CD4-positive, alpha-beta T cell treated with Interferon alpha-2 for 1 hour (primary cell): ENCODE results near the gene ZNF630.
"Not testable (repeated sequence)": the region's sequence is repeated elsewhere in the genome, so short reads cannot be mapped to it uniquely, and the experiment has no call there.

Experiments
- DNase-seq, 2 donors: peaks; one replicate each; pipeline ENCODE4 v3.0.0-alpha.2; 2020 to 2022

The ZNF630 gene

DNA sequence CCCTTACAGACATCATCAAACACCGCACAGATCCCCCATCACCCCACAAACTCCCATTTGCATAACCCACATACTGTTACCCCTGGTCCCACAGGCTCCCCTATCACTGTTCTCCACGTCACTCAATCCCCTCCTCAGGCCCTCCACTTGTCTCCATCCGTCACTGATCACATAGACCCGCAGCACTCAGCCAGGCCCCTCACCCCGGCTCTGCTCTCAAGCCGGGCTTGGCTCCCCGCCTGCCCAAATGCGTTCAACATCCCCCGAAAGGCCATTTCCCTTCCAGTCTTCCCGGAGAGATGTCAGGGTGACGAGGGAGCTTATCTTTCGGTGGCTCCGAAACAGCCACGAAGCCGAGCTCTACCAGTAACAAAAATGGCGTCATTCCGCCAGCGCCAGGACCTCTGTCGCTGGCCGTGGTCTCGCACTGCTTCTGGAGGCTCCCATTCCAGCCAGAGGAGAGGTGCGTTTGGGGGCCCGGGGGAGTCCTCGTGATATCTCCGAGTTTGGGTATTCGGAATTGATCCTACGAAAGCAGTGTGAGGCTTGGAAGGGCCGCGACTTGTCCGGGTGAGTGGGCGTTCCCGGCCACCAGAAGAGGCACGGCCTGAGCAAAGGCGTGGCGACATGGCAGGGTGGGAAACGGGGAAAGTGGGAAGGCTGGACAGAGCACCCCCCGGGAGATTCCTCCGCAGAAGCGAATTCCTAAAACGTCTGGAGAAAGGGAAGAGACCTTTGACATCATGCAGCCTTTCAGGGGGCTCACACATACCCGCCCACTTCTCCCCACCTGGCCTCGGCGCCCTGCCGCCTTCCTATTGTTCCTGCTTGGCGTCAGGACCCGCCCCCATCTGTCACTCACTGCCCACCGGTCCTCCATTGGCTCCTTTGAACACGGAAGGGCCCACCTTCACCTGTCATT lies at the start of gene ZNF630:
TSS of gene ZNF630 (minus strand) at position 577 of the 922 bp plus-strand sequence. CDS start 4,754 bp downstream, outside the sequence.
- peak; percentile 67 to 75 for DNase-seq

DNA sequence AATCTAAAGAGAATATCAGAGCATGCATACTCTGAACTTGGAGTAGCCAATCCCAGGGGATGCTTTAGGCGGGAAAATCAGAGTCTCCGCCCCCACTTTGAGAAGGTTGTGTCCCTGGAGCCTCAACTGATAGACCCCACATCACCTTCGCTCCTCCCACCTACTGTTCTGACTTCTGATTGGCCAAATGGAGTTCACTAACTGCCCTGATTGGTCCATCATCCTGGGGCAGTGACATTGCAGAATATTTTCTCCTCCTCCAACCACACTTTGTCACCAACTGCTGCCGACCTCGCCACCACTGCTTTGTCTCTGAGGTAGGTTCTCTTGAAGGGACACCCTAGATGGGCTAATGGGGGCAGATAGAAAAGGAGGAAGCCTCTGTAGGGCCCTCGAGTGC lies 36.3 kb upstream of the ZNF630 start:
- no peak for DNase-seq

DNA sequence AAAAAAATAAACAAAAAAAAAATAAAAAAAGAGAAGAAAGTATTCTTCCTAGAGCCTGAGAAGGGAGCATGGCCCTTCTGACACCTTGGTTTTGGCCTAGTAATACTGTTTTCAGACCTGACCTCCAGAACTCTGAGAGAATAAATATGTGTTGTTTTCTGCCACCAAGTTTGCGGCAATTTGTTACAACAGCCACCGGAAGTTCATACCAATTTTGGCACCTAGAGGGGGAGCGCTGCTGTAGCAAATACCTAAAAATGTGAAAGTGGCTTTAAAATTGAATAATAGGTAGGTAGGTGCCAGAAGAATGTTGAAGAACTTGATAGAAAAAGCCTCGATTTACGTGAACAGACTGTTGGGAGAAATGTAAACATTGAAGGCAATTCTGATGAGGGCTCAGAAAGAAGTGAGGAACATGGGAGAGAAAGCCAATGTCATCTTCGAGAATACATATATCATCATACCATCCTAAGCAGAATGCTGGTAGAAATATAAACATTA lies 31.5 kb upstream of the ZNF630 start:
- DNase-seq: no peak

DNA sequence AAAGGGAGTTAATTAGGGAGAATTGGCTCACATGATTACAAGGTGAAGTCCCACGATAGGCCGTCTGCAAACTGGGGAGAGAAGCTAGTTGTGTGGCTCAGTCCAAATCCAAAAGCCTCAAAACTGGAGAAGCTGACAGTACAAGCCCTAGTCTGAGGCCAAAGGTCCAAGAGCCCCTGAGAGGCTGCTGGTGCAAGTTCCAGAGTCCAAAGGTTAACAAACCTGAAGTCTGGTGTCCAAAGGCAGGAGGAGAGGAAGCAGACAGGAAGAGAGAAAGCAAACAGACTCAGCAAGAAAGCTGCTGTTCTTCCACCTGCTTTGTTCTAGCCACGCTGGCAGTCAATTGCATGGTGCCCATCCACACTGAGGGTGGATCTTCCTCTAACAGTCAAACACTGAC lies 30.0 kb upstream of the ZNF630 start:
- no peak for DNase-seq

DNA sequence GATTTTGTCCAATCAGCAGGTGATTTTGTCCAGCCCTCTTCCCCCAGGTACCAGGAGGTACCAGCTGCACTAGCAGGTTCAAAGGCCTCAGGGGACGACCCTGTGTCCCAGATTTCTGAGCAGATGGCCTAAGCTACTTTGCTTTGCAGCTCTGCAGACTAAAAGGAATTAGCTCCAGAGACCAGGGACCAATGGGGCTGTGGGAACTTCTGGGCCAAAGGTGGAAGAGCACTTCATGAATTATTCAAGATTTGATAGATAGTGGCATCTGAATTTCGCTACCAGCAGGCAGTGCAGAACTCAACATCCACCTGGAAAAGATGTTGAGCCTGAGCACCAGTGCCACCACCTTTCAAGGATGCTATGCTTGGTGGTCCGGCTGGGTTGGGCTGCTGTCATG lies 21.1 kb upstream of the ZNF630 start:
- DNase-seq: not testable (repeated sequence)

DNA sequence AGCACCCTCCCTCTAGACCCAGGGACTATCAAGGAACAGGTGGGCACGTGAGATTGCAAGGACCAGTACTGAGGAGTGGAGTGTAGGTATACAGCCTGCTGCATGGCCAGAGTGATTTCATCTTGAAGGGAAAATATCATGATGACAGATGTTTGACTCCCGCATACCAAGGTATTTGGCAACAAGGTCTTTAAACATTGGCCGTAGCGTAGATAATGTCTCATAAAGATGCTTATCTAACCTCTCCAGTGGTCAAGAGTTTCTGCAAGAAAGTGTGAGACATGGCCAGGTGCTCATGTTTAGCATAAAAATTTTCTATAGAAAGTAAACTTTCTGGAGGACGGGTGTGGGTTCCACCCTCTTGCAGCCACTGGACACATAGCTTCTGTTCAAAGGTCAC lies 18.7 kb upstream of the ZNF630 start:
- DNase-seq: no peak

DNA sequence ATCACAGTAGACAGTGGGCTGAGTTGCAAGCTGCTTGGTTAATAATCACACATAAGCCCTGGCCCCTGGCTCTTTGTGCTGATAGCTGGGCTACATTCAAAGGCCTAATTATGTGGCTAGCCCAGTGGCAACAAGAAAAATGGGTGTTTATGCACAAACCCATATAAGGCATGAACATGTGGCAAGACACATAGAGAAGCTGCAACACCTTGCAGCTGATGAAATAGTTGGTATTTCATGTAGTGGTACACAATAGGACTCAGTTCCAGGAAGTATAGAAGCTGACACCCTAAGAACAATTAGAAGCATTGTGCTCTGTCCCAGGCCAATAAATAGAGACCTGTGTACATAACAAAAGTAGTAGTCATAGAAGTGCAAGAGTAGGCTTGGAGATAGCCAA lies 14.6 kb upstream of the ZNF630 start:
- DNase-seq: no peak

DNA sequence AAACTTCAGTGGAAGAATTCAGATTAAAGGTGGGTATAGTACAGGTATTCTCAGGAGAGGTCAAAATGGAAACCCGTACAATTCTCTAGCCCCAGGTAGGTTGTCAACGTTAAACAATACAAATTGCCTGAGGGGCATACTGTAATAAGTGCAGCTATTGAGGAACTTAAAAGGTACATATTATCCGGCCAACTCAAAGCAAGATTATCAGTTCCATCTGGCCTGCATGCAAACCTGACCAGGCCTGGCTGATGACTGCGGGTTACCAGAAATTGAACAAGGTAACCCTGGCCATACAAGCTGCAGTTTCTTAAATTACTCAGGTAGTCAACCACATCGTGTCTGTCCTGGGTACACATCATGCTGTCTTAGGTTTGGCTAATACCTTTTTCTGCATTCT lies 12.3 kb upstream of the ZNF630 start:
- DNase-seq: no peak

DNA sequence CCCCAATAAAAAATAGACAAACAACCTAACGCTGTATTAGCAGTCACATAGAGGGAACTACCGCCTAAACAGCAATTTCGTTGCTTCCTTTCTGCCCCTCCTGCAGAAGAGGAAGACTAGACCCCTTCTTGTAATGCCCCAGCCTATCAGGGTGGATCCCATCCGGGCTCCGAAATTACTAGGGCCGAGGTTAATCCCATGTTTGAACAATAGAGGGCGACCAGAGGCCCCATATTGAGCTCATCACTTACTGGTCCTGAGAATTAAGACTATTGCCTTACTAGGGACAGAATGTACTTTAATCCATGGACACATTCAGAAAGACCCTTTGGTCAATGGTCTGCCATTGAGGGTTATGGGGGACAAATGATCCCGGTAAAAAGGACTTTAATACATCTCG lies 11.8 kb upstream of the ZNF630 start:
- peak; percentile 38 to 68 for DNase-seq

DNA sequence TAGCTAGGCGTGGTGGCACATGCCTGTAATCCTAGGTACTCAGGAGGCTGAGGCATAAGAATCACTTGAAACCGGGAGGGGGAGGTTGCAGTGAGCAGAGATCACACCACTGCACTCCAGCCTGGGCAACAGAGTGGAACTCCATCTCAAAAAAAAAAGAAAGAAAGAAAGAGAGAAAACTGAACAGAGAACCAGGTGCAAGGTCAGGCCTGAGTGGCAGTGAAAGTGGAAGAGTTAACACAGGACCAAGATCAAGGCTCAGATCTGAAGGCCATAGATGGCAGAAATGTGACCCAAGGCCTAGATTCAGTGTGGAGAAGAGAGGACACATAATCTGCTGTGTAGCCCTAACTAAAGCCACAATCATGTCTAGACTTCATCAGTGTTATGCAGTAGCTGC lies 4.9 kb upstream of the ZNF630 start:
- no peak for DNase-seq

DNA sequence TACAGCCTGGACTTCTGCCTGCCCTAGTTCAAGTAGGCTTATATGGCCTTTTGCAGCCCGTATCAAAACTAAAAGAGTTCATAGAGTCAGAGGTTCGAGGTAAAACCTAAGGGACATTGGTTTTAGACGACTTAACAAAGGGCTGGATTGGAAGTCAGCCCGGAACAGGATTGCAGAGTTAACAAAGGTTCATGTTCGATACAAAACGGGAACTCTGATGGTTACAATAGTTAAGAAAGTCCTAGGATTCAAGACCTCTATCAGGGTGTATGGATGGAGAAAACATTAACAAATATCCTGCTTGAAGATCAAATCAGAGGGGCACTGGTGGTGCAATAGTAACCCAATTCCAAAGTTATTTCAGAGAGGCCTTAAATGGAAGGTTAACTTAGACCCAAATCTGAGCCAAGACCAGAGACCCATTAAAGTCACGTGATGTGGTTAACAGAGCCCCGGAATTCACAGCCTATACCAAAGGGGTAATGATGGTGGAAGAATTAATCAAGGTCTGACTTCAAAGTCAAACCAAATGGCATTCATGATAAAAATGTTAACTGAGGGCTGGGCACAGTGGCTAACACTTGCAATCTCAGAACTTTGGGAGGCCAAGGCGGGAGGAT lies 656 bp upstream of the ZNF630 start:
- DNase-seq: no peak

DNA sequence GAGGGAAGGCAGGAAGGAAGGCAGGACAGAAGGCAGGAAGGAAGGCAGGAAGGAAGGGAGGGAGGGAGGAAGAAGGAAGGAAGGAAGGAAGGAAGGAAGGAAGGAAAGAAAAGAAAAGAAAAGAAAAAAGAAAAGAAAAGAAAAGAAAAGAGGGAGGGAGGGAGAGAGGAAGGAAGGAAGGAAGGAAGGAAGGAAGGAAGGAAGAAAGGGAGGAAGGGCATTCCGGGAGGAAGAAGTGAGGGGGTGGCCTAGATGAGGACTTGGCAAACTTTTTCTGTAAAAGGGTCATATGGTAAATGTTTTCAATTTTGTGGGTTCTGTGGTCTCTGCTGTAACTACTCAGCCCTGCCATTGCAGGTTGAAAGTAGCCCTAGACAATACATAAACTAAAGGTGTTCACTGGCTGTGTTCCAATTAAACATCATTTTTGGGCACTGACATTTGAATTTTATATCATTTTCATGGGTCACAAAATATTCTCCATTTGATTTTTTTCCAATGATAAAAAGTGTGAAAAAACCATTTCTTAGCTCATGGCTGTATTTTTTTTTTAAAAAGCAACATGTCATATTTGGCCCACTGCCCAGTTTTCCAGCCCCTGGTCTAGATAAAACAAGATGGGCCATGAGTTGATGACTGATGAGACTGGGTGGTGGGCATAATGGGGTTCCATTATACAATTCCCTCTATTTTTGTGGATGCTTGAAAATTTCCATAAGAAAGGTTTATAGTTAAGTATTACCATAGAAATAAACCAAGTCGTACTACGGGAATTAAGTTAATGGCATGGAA lies 3.1 kb downstream of the ZNF630 start:
- no peak for DNase-seq

DNA sequence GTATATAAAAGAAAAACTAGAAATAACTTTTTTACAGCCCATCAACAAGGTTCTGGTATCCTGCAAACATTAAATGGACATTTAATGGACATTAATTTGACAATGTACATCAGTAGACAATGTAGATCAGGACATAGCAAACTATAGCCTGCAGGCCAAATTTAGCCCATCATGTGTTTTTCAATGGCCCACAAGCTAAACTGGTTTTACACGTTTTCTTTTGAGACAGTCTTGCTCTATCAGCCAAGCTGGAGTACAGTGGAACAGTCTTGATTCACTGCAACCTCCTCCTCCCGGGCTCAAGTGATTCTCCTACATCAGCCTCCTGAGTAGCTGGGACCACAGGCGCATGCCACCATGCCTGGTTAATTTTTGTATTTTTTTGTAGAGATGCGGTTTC lies 7.2 kb downstream of the ZNF630 start:
- no peak for DNase-seq

DNA sequence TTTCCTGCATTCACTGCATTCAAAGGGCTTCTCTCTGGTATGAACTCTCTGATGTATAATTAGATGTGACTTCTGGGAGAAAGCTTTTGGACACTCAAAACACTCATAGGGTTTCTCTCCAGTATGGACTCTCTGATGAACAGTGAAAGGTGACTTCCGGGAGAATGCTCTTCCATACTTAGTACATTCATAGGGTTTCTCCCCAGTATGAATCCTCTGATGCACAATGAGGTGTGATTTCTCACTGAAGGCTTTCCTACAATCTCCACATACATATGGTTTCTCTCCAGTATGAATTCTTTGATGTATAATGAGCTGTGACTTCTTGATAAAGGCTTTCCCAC lies 12.2 kb downstream of the ZNF630 start:
- no peak for DNase-seq

DNA sequence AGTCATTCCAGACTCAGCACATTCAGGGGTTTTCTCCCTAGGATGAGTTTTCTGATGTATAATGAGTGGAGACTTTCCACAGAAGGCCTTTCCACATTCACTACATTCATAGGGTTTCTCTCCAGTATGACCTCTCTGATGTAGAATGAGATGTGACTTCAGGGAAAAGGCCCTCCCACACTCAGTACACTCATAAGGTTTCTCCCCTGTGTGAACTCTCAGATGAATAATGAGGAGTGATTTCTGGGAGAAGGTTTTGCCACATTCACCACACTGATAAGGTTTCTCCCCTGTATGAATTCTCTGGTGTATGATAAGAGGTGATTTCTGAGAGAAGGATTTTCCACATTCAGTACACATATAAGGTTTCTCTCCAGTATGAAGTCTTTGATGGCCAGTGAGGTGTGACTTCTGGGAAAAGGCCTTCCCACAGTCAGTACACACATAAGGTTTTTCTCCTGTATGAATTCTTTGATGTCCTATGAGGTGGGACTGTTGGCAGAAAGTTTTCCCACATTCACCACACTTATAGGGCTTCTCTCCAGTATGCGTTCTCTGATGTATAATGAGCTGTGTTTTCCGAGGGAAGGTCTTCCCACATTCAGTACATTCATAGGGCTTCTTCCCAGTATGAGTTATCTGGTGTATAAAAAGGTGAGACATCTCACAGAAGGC lies 12.7 kb downstream of the ZNF630 start:
- no peak for DNase-seq

DNA sequence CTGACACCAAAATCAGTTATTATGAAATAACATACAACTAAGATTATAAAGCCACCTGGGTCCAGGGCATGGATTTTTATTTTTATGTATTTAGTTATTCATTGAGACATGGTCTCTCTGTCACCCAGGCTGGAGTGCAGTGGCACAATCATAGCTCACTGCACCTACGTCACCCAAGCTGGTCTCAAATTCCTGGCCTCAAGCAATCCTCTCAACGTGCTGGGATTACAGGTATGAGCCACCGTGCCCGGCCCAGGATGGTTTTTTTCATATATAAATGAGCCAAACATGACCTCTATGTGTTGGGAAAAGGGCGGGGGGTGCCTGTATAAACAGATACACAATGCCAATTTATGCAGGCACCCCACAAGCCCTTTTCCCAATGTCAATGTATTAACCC lies 24.6 kb downstream of the ZNF630 start:
- no peak for DNase-seq

DNA sequence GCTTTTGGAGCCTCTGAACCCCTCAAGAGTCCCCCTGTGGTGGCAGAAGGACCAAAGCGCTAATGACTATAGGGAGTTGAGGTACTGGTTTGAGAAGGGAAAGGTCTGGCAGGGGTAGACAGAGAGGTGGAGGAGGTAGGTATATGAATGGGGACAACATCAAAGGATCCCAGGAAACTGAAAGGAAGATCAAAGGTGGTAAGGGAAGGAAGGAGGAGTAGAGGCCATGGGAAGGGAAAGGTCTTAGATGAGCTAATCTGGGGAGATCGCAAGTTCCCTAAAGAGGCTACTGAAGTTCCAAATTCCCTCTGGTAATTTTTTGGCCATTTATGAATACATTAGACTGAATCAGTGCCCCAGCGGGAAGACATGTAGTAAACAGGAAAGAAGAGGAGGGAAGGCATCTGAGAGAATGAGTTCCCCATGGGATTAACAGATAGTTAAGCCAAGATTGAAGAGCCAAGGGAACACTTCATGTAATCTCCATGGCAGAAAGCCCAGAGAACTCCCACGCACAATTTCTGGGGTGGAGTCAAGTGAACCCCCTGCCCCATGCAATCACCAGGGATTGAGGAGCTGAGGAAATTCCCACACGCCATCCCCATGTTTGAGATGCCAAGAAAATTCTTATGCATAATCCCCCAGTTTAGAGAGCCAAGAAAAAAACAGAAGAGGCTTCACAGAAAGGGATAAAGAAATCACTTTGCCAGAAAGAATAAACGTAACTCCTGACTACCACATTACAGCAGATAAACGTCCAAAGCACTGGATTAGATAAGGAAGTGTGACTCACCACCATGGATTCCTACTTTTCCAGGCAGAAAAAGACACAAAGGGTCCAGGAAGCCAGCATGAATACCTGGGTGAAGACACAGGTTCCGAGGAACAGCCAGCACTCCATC lies 25.8 kb downstream of the ZNF630 start:
- no peak for DNase-seq

DNA sequence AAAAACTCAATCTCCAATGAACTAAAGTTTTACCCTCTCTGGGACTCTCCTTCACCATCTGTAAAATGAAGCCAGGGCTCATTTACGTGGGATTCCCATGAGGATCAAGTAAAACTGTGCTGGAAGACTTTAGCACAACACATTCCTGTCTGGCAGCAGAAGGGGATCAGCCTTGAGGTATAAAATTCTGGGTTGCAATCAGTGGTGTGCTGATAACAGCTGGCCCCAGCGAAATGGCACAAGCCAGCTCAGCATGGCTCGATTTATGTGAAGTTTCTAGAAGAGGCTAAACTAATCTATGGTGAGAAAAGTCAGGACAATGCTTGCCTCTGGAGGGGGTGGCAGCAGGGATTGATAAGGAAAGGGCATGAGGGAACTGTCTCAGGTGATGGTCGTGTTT lies 28.4 kb downstream of the ZNF630 start:
- DNase-seq: no peak

DNA sequence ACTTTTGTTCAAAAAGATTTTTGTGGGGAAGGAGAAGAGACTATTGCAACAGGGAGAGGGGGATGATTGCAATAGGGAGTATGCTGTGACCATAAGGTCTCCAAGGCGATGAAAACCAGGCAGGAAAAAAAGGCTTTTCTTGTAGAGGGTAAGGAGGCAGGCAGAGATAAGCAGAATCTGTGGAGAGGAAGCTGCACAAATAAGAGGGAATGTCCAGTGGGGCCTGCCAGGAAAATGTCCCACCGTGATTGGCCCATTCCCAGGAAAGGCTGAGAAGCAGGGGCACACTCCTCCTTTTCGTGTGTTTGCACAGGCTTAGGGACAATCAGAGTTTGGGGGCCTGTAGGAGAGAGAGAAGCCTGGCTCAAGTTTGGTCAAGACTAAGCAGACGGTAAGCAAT lies 35.5 kb downstream of the ZNF630 start:
- DNase-seq: no peak

DNA sequence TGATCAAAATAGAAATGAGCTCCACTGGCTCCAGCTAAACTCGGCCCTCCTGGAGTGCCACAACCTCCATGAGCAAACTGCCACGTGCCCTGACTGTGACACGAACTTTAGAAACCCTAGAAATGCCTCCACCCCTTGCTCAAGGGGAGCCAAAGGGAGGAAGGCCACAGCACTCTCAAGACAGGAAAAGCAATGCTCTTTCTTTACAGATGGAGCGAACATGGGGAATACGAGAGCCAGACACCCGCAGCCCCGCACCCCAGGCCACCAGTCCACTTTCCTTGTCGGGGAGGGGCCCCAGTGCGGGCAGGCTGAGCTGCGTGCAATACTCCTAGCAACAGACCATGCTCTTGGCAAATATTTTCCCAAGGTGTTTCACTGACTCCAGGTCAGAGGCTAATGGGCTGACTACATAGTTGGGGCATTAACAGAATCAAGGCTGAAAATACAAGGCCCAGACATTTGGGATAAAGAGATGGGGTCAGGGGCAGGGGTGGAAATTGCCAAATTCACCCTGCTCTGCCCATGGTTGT lies 40.7 kb downstream of the ZNF630 start:
- not testable (repeated sequence) for DNase-seq

DNA sequence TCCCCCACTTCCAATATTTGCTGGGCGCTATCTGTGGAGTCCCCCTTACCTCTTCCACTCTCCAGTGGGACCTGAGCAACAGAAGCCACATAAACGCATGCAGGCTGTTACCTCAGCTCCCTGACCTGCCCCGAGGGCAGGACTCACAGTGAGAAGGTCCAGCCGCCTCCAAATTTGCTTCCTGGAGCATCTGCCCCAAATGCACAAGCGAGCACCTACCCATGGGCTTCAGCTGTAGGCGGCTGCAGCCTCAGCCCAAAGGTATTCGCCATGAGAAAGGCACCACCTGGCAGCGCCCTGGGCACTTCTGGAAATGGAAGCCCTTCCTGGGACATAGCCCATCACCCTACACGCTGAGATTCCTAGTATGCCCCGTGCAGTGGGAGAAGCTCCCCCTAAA lies 41.2 kb downstream of the ZNF630 start:
- DNase-seq: no peak

DNA sequence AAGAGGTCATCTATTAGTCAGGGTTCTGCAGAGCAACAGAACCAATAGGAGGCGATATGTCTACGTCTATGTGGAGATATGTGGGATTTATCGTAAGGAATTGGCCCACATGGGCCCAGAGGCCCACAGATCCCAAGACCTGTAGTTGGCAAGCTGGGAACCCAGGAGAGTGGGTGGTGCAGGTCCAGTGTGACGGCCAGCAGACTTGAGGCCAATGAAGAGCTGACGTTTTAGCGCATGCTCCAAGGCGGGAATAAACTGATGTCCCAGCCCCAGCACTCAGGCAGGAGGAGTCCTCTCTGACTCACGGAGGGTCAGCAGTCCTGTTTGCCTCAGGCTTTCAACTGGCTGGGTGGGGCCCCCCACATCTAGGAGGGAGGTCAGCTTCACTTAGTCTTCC lies 43.3 kb downstream of the ZNF630 start:
- no peak for DNase-seq
